Left ventricle myocardium inferior (tissue), 1 donor: ENCODE data around the gene LRMDA. TPM values are rescaled to one million over a fixed set of nuclear protein-coding genes. Genes with fewer than 3 reads are reported as not detected.

Experiments used
- DNase-seq: peaks from one replicate; pipeline ENCODE4 v3.0.0-alpha.2; 2020
- H3K27ac ChIP-seq: fragments of 200-600 bp; replicated peaks from 2 replicates; pipeline ENCODE4 v1.8.0; 2021
- H3K27me3 ChIP-seq: fragments of 200-600 bp; 2 replicates; pipeline ENCODE4 v1.8.0; 2021; ENCODE audit warnings: low read depth
- H3K36me3 ChIP-seq: fragments of 200-600 bp; 2 replicates; pipeline ENCODE4 v1.8.0; 2021
- H3K4me1 ChIP-seq: fragments of 200-600 bp; 2 replicates; pipeline ENCODE4 v1.8.0; 2021
- H3K4me3 ChIP-seq: fragments of 200-600 bp; 2 replicates; pipeline ENCODE4 v1.8.0; 2021; ENCODE audit warnings: mild to moderate bottlenecking, moderate library complexity
- H3K9me3 ChIP-seq: fragments of 200-600 bp; replicated peaks from 2 replicates; pipeline ENCODE4 v1.8.0; 2021
- intact Hi-C: fragments of 100-400 bp; cut with micrococcal nuclease; formaldehyde crosslinking; loops from one replicate; pipeline ENCODE4 v1.11.0; 2022
- total RNA-seq: library from RNA; stranded (reverse); fragmentation: NEBNext Ultra II Directional; extraction: Animal tissue kit (Norgen Biotek cat#: 25700); gene quantifications from one replicate; pipeline ENCODE4 v1.2.1, GENCODE V29; 2021
- TF ChIP-seq, protein P1 (sequence below): fragments of 200-600 bp; IDR thresholded peaks from 2 replicates; pipeline ENCODE4 v1.8.0; 2021; ENCODE audit warnings: antibody characterized with exemption, mild to moderate bottlenecking, borderline replicate concordance
- donor health status: DM: no; HTN: yes; CAD: no; lungs with severe emphysema.

Gene LRMDA
- total RNA-seq, 1 donor from 2014 or later: 18.7 TPM

DNA sequence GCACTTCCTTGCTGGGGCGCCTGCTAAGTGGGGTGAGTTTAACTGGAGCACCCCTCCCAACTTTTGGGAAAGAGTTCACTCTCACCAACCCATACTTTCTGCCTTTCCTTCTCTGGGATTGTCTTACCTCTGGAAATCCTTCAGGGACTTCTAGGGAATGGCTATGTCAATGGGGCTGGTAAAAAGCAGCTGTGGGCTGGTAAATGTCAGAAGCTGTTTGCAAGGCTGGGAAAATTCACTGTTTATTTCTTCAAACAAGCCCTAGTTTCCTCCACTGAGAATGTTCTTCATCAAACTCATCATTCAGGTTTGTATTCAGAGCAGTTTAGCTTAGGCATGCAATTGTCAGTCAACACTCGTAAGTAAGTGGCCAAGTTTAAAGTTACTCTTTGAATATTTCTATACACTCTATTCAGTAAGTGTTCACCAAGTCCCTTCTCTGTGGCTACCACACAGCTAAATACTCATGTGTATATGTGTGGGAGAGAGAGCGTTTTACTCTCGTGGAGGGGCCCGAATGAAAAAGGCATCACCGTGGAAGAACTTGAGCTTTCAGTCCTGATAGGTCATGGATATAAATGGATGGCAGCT, 654.8 kb downstream of the LRMDA start:
- Histone ChIP-seq H3K4me3 (no peak overlapping the region), H3K9me3 (no peaks in the 10 kb centered on the region), H3K27ac (no peak overlapping the region), H3K4me1 (peaks cover 8% of the 10 kb centered on the region), H3K36me3 (no peaks in the 10 kb centered on the region), H3K27me3 (no peaks in the 10 kb centered on the region)
- intact Hi-C loops: no loop called here
- TF ChIP-seq, protein P1, sequence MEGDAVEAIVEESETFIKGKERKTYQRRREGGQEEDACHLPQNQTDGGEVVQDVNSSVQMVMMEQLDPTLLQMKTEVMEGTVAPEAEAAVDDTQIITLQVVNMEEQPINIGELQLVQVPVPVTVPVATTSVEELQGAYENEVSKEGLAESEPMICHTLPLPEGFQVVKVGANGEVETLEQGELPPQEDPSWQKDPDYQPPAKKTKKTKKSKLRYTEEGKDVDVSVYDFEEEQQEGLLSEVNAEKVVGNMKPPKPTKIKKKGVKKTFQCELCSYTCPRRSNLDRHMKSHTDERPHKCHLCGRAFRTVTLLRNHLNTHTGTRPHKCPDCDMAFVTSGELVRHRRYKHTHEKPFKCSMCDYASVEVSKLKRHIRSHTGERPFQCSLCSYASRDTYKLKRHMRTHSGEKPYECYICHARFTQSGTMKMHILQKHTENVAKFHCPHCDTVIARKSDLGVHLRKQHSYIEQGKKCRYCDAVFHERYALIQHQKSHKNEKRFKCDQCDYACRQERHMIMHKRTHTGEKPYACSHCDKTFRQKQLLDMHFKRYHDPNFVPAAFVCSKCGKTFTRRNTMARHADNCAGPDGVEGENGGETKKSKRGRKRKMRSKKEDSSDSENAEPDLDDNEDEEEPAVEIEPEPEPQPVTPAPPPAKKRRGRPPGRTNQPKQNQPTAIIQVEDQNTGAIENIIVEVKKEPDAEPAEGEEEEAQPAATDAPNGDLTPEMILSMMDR: no peak
- no peak for DNase-seq

DNA sequence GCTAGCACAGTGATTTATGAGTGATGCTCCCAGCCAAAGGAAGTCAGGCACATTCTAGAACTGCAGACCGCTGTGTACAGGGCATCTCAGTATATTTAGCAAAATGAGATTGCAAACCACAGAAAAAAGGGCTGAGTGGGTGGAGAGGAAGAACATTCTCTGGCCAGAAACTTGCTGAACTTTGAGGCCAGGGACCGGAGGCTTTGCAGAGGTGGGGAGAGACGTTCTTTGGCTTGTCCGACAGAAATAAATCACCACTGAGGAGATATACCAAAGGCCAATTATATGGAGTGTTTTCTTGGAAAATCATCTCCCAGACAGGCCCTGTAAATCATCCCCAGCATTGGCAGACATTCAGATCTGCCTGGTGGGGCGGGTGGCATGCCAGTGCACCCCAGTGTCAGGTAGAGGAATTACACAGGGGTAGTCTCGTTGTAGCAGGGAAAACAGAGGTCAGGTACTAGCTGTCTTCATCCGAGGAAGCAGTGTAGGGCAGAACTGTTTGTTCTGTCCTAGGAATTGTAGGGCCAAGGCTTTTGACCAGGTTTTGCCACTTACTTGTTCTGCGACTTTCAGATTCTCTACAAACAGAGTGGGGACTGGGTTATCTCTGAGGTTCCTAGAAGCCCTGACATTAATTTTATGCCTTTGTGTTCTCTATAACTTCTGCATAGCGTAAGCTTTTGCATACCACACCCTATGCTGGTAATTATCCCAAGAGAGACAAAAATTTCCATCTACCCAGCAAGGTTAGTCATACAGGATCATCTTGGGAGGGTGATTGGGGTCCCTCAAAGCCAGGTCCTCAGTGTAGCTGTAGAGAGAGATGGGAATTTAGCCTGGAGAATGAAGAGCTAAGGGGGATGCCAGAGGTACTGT, 655.6 kb downstream of the LRMDA start:
- intact Hi-C loops: no loop called here
- no peak for DNase-seq

DNA sequence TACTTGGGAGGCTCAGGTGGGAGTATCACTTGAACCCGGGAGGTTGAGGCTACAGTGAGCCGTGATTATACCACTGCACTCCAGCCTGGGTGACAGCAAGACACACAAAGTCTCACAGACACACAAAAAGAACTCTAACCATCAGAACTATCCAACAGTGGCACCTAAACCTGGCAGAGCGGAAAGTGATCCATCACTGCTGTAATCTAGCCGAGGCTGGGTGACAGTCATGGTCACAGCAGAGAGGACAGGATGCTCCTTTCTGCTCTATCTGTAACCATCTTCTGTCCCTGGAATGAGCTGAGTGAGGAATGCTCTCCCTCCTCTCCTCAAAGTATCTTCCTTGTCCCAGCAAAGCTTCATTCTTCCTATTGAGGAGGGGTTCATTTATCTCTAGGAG, 656.6 kb downstream of the LRMDA start:
- no peak overlapping the region for H3K27ac ChIP-seq

More for the DNA sequence above, 655.6 kb downstream of the LRMDA start:
- Histone ChIP-seq H3K9me3 (no peaks in the 10 kb centered on the region), H3K27me3 (no peaks in the 10 kb centered on the region), H3K36me3 (no peaks in the 10 kb centered on the region), H3K4me1 (peaks cover 8% of the 10 kb centered on the region), H3K4me3 (no peak overlapping the region), H3K27ac (no peak overlapping the region)
- TF ChIP-seq, protein P1: peak; percentile 39

DNA sequence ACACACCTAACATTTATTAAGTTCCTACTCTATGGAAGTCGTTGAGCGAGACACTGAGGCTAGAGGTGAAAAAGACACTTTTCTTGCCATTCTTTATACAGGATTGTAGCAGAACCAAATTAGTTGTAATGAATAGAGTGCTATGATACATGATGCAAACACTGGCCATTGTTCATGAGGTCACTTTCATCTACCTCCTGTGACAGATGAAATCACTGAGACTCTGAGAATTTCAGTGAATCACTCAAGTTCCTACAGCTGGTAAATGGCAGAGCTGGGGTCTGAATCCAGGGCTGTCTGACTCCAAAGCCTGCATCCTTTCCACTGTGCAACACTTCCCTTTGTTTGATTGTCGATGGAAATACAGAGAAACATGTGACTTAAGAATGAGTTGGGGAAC, 657.6 kb downstream of the LRMDA start:
- no peaks in the 10 kb centered on the region for H3K27me3 ChIP-seq
- H3K9me3 ChIP-seq: no peaks in the 10 kb centered on the region
- TF ChIP-seq, protein P1: no peak
- no peak overlapping the region for H3K27ac ChIP-seq
- peaks cover 8% of the 10 kb centered on the region for H3K4me1 ChIP-seq
- no peak for DNase-seq
- H3K4me3 ChIP-seq: no peak overlapping the region
- intact Hi-C loops: no loop called here
- H3K36me3 ChIP-seq: no peaks in the 10 kb centered on the region

More for the DNA sequence above, 656.6 kb downstream of the LRMDA start:
- H3K9me3 ChIP-seq: no peaks in the 10 kb centered on the region
- H3K4me3 ChIP-seq: no peak overlapping the region
- TF ChIP-seq, protein P1: no peak
- no peaks in the 10 kb centered on the region for H3K27me3 ChIP-seq
- intact Hi-C loops: no loop called here
- H3K4me1 ChIP-seq: peaks cover 8% of the 10 kb centered on the region
- no peak for DNase-seq
- H3K36me3 ChIP-seq: no peaks in the 10 kb centered on the region

DNA sequence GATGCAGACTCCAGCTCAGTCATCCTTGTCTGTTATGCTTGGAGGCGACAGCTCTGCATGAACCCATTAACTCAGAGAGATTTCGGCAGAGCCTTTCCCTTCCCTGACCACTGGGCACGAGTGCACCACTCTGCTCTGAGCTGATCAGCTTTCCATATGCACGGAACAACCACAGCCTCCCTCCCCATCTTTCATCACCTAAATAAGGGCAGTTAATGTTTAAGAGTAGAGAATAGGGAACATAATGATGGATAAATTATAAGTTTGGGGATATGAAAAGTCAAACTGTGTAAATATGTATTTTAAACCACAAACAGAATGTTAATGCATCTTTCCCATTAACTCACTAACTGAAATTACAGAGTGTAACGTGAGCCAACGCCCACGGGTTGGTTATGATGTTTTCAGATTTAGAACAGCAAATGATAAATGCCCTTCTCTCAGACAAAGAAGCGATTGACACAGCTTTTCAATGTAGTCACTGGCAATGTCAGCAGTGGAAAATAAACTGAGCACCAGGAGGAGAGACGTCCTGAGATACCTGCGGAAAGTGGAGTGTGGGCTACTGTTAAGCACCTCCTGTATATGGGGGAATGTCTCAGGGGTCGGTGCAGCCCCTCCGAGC, 658.2 kb downstream of the LRMDA start:
- DNase-seq: no peak
- H3K9me3 ChIP-seq: no peaks in the 10 kb centered on the region
- H3K27ac ChIP-seq: no peak overlapping the region
- TF ChIP-seq, protein P1: no peak
- intact Hi-C loops: no loop called here
- H3K4me3 ChIP-seq: no peak overlapping the region
- no peaks in the 10 kb centered on the region for H3K27me3 ChIP-seq
- no peaks in the 10 kb centered on the region for H3K36me3 ChIP-seq
- peaks cover 8% of the 10 kb centered on the region for H3K4me1 ChIP-seq
